GM12801 (cell line): ENCODE results near the gene PRKN.

Source experiments
- TF ChIP-seq, protein P1 (sequence below): IDR thresholded peaks from one replicate; pipeline ENCODE4 v1.5.1; 2011; ENCODE audit warnings: control low read depth; ENCODE audit not compliant: insufficient read length; ENCODE audit errors: extremely low read depth

PRKN gene

DNA sequence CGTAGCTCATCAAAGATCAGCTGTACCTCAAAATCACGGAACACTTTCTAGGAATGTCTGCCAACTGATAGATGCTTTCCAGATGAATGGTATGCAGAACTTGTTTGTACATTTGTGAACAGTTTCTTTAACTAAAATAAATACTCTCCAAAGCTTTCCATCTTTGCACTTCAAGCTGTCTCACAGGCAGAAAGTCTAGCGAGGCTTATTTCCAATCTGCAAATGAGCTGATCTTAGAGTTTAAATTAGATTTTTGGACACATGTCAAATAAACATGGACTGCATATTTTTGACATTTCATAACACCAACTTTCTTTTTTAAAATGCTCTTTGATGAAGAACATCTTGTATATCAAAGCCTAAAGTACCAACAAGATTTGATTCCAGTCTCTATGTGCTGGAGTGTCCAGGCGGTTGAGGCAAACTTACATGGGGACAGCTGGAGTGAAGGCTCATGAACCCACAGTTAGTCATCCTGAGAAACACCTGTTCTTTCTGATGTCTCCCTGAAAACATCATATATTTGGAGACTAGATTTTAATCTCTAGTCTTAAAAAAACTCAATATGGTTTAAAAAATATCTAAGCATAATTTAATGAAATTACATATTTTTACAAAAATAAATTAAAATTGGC lies 1185.1 kb downstream of the PRKN start:
- TF ChIP-seq, protein P1, sequence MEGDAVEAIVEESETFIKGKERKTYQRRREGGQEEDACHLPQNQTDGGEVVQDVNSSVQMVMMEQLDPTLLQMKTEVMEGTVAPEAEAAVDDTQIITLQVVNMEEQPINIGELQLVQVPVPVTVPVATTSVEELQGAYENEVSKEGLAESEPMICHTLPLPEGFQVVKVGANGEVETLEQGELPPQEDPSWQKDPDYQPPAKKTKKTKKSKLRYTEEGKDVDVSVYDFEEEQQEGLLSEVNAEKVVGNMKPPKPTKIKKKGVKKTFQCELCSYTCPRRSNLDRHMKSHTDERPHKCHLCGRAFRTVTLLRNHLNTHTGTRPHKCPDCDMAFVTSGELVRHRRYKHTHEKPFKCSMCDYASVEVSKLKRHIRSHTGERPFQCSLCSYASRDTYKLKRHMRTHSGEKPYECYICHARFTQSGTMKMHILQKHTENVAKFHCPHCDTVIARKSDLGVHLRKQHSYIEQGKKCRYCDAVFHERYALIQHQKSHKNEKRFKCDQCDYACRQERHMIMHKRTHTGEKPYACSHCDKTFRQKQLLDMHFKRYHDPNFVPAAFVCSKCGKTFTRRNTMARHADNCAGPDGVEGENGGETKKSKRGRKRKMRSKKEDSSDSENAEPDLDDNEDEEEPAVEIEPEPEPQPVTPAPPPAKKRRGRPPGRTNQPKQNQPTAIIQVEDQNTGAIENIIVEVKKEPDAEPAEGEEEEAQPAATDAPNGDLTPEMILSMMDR: no peak

DNA sequence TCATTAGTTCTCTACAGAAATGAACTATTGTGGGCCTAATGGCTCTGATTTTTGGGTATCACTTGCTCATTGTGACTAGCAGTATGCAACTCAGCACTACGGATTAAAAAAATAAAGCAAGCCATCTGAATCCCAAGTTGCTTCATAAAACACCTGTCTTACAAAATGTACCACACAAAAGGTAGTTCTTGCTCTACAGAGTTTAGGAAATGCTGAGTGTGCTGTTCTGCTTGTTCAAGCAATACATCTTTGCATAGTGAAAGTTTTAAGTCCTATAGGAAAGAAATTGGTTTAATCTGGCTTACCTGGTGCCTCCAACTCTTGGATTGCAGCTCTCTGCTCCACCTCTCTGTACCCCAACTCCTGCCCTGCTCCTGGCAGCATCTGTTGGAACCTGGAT lies 1187.0 kb downstream of the PRKN start:
- TF ChIP-seq, protein P1: no peak

DNA sequence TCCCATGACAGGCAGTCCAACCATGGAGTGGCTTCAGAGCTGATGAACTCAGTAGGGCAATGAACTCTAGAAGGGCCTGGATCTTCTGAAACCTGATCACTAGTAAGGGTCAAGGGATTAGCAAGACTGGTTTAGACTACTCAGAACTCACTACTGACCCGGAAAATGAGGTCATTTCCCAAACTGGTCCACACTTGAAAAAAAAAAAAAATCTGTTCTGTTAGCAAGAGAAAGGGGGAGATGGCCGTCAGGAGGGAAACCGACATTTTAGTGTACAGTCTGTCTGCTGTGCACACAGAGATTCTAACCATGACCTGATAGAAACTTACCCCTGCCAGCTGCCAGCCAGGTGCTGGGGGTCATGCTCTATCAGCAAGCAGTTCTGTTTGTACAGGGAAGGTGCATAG lies 1191.3 kb downstream of the PRKN start:
- TF ChIP-seq, protein P1: no peak

DNA sequence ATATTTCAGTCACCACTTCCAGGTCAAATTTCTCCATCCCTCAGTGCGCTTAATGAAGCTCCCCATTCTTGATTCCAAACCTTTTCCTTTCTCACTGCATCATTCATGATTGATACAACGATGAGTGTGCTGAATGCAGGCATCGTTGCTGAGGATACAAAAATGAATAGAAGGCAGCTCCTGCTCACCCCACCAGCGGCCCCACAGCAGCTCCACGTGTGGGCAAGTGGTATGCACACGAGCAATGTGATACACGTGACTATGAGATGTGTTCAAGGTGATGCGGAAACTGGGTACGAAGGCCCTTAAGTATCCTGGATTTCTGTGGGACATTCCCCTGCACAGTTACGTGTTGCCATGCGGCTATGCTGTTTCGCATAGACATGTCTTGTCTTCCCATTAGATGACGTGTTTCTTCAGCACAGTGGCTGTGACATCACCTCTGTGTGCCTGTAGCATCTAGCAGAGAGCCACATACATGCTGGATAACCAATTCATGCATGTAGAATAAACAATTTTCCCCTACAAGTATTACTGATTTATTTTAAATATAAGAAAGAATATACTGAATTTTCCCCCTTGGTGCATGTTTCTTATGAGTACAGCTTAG lies 1193.2 kb downstream of the PRKN start:
- TF ChIP-seq, protein P1: no peak

DNA sequence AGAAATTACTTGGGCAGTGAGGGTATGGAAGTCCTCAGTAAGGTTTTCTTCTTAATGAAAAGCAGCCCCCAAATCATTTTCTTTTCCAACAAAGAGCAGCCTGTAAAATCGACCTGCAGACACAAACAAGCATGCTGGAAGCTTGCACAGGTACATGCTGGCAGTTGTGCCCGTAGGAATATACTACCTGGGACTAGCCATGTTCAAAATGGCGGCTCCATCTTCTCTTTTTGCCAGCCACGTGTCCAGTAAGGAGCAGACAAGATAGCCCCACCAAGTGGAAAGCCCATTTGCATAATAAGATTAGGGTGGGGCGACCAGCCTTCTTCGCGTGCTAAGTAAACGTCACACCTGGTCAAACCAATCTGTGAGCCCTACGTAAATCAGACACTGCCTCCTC lies 1194.3 kb downstream of the PRKN start:
- TF ChIP-seq, protein P1: no peak

DNA sequence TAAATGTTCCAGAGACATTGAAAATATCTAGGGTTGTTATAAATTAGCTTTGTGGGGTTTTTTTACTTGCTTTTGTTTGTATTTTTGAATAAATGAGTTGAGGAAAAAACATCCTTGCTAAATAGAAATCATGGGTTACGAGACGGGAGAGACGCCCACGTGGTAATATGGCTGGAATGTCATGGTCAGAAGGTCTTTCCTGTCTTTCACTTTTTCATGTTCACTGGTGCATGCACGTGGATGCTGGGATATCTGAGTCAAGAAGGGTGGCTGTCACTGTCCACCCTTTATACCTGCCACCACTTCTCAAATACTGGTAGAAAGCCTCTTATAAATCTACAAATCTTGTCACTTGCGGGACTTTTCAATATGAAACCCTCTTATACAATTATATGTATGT lies 1195.0 kb downstream of the PRKN start:
- TF ChIP-seq, protein P1: no peak

DNA sequence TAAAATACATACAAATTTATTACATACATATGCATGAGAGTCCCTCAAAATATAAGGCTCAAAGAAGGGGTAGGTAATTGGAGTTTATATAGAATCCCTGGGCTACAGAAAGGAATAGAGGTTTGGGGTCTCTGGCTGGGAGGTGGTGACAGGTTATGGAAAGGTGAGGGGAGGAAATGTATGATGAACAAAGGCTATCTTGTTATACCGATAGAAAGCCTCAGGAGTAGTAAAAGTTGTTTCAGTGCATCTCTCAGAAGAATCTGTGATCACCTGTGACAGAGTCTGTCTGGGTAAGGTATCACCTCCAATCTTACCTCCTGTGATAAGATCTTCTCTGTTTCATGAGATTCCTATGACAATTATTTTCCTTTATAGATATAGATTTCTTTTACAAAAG lies 1200.8 kb downstream of the PRKN start:
- TF ChIP-seq, protein P1: no peak
